NCI-H2227 (cell line): ENCODE results near the gene TSPAN9.

Experiments
- DNase-seq: peaks from one replicate; lab custom pipeline; 2025; ENCODE audit not compliant: unreplicated experiment; lab: John Stamatoyannopoulos, UW

The TSPAN9 gene

GRCh38 chr12:3220382-3221321 is 143.5 kb downstream of the TSPAN9 start:
- DNase-seq = no peak

GRCh38 chr12:3222306-3222705 is 145.1 kb downstream of the TSPAN9 start:
- no peak for DNase-seq

- DNase-seq = peak; percentile 46
Measured at GRCh38 chr12:3222979-3223378, 145.8 kb downstream of the TSPAN9 start.

- no peak for DNase-seq
Measured at GRCh38 chr12:3223601-3224529, 146.7 kb downstream of the TSPAN9 start.

GRCh38 chr12:3224530-3224903 is 147.3 kb downstream of the TSPAN9 start:
- no peak for DNase-seq

- DNase-seq = no peak
Measured at GRCh38 chr12:3225154-3225795, 148.1 kb downstream of the TSPAN9 start.

GRCh38 chr12:3225796-3226180 is 148.6 kb downstream of the TSPAN9 start:
- no peak for DNase-seq

- DNase-seq = no peak
Measured at GRCh38 chr12:3226264-3226663, 149.1 kb downstream of the TSPAN9 start.

GRCh38 chr12:3227076-3227975 is 150.1 kb downstream of the TSPAN9 start:
- DNase-seq = no peak

GRCh38 chr12:3228552-3228951 is 151.4 kb downstream of the TSPAN9 start:
- no peak for DNase-seq

- no peak for DNase-seq
Measured at GRCh38 chr12:3229577-3229976, 152.4 kb downstream of the TSPAN9 start.

- DNase-seq = no peak
Measured at GRCh38 chr12:3230758-3231375, 153.7 kb downstream of the TSPAN9 start.

GRCh38 chr12:3231399-3231876 is 154.3 kb downstream of the TSPAN9 start:
- no peak for DNase-seq

GRCh38 chr12:3233797-3234196 is 156.6 kb downstream of the TSPAN9 start:
- no peak for DNase-seq

- DNase-seq = no peak
Measured at GRCh38 chr12:3236345-3237187, 159.4 kb downstream of the TSPAN9 start.

- no peak for DNase-seq
Measured at GRCh38 chr12:3238196-3238595, 161.0 kb downstream of the TSPAN9 start.

GRCh38 chr12:3241621-3242020 is 164.4 kb downstream of the TSPAN9 start:
- DNase-seq = no peak

GRCh38 chr12:3242199-3242863 is 165.2 kb downstream of the TSPAN9 start:
- no peak for DNase-seq
